ENCODE results near the gene PNLIPRP1.

- TF ChIP-seq, protein P1, sequence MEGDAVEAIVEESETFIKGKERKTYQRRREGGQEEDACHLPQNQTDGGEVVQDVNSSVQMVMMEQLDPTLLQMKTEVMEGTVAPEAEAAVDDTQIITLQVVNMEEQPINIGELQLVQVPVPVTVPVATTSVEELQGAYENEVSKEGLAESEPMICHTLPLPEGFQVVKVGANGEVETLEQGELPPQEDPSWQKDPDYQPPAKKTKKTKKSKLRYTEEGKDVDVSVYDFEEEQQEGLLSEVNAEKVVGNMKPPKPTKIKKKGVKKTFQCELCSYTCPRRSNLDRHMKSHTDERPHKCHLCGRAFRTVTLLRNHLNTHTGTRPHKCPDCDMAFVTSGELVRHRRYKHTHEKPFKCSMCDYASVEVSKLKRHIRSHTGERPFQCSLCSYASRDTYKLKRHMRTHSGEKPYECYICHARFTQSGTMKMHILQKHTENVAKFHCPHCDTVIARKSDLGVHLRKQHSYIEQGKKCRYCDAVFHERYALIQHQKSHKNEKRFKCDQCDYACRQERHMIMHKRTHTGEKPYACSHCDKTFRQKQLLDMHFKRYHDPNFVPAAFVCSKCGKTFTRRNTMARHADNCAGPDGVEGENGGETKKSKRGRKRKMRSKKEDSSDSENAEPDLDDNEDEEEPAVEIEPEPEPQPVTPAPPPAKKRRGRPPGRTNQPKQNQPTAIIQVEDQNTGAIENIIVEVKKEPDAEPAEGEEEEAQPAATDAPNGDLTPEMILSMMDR (conservative IDR thresholded peaks at IDR 0.05): no peak
- TF ChIP-seq ZFX (IDR thresholded peaks at IDR 0.05): no peak
Measured at GRCh38 chr10:116633216-116633600, 42.4 kb downstream of the PNLIPRP1 start.
